Liver (tissue), 9 donors: ENCODE results near the gene PTPRN. TPM values are rescaled to one million over a fixed set of nuclear protein-coding genes. Genes with fewer than 3 reads are reported as not detected.

ENCODE experiments used
- DNase-seq: peaks from one replicate; pipeline ENCODE4 v3.0.0-alpha.2; 2017; ENCODE audit warnings: low spot score
- H3K27ac ChIP-seq, 2 donors: one replicate each; pipeline ENCODE4 v1.7.0; 2013; ENCODE audit warnings: inconsistent platforms in 2 of 2, low read length in 2 of 2, control low read depth in 1 of 2, low read depth in 1 of 2, mild to moderate bottlenecking in 1 of 2
- H3K27me3 ChIP-seq, 4 donors: one replicate each; pipeline versions ENCODE4 v1.6.1 to v1.7.0; 2013; ENCODE audit warnings: low read length in 3 of 4, inconsistent platforms in 1 of 4, mild to moderate bottlenecking in 1 of 4, moderate library complexity in 1 of 4; ENCODE audit not compliant: control insufficient read depth in 4 of 4, insufficient read depth in 4 of 4
- H3K36me3 ChIP-seq, 4 donors: one replicate each; pipeline versions ENCODE4 v1.6.1 to v1.7.0; 2013; ENCODE audit warnings: low read length in 3 of 4, mild to moderate bottlenecking in 3 of 4, low read depth in 1 of 4, moderate library complexity in 1 of 4; ENCODE audit not compliant: control insufficient read depth in 4 of 4, insufficient read depth in 3 of 4
- H3K4me1 ChIP-seq, 4 donors: one replicate each; pipeline versions ENCODE4 v1.6.1 to v1.7.0; 2013; ENCODE audit warnings: low read length in 3 of 4, mild to moderate bottlenecking in 3 of 4, moderate library complexity in 1 of 4; ENCODE audit not compliant: control insufficient read depth in 4 of 4, insufficient read depth in 4 of 4
- H3K4me3 ChIP-seq, 3 donors: one replicate each; pipeline versions ENCODE4 v1.6.1 to v1.7.0; 2013; ENCODE audit warnings: low read length in 3 of 3, control low read depth in 1 of 3, low read depth in 1 of 3, mild to moderate bottlenecking in 1 of 3
- H3K9ac ChIP-seq, 2 donors: one replicate each; pipeline ENCODE4 v1.7.0; 2013; ENCODE audit warnings: low read length in 2 of 2, mild to moderate bottlenecking in 2 of 2, moderate library complexity in 2 of 2, control low read depth in 1 of 2, low read depth in 1 of 2
- H3K9me3 ChIP-seq, 4 donors: one replicate each; pipeline versions ENCODE4 v1.6.1 to v1.7.0; 2013; ENCODE audit warnings: low read length in 3 of 4; ENCODE audit not compliant: control insufficient read depth in 4 of 4
- ATF3 ChIP-seq: IDR thresholded peaks from 2 replicates; pipeline ENCODE4 v1.6.1; 2016; ENCODE audit warnings: antibody characterized with exemption
- CTCF ChIP-seq: fragments of 150-350 bp; IDR thresholded peaks from 2 replicates; pipeline ENCODE4 v1.5.1; 2017; ENCODE audit warnings: improper control_type of control experiment, low read depth, low read length; ENCODE audit not compliant: missing input control
- EGR1 ChIP-seq, 2 donors: IDR thresholded peaks; 2 replicates each; pipeline ENCODE4 v1.6.1; 2016 to 2018; ENCODE audit warnings: antibody characterized with exemption in 2 of 2, low read depth in 2 of 2
- FOXA1 ChIP-seq: IDR thresholded peaks from 2 replicates; pipeline ENCODE4 v1.6.1; 2016; ENCODE audit warnings: antibody characterized with exemption
- FOXA2 ChIP-seq: IDR thresholded peaks from 2 replicates; pipeline ENCODE4 v1.6.1; 2016; ENCODE audit warnings: antibody characterized with exemption
- GABPA ChIP-seq, 2 donors: IDR thresholded peaks in 1 of 2; conservative IDR thresholded peaks in 1 of 2; 2 replicates each; pipeline ENCODE4 v1.6.1; 2016; ENCODE audit warnings: antibody characterized with exemption in 2 of 2, mild to moderate bottlenecking in 1 of 2, moderate library complexity in 1 of 2
- HNF4A ChIP-seq, 2 donors: conservative IDR thresholded peaks; 2 replicates each; pipeline ENCODE4 v1.6.1; 2016; ENCODE audit warnings: antibody characterized with exemption in 2 of 2, mild to moderate bottlenecking in 2 of 2
- HNF4G ChIP-seq: IDR thresholded peaks from 2 replicates; pipeline ENCODE4 v1.6.1; 2016; ENCODE audit warnings: antibody characterized with exemption
- JUND ChIP-seq, 2 donors: IDR thresholded peaks; 2 replicates each; pipeline ENCODE4 v1.6.1; 2016; ENCODE audit warnings: antibody characterized with exemption in 2 of 2
- NR2F2 ChIP-seq: IDR thresholded peaks from 2 replicates; pipeline ENCODE4 v1.6.1; 2016; ENCODE audit warnings: antibody characterized with exemption
- RAD21 ChIP-seq, 2 donors: IDR thresholded peaks; 2 replicates each; pipeline ENCODE4 v1.6.1; 2016; ENCODE audit warnings: antibody characterized with exemption in 2 of 2, mild to moderate bottlenecking in 2 of 2
- REST ChIP-seq: IDR thresholded peaks from 2 replicates; pipeline ENCODE4 v1.6.1; 2016; ENCODE audit warnings: antibody characterized with exemption, mild to moderate bottlenecking
- RXRA ChIP-seq, 2 donors: IDR thresholded peaks; 2 replicates each; pipeline ENCODE4 v1.6.1; 2017 to 2018; ENCODE audit warnings: antibody characterized with exemption in 2 of 2, mild to moderate bottlenecking in 1 of 2
- SP1 ChIP-seq: IDR thresholded peaks from 2 replicates; pipeline ENCODE4 v1.6.1; 2018; ENCODE audit warnings: antibody characterized with exemption, mild to moderate bottlenecking
- TAF1 ChIP-seq: conservative IDR thresholded peaks from 2 replicates; pipeline ENCODE4 v1.6.1; 2016; ENCODE audit warnings: antibody characterized with exemption, mild to moderate bottlenecking
- YY1 ChIP-seq: IDR thresholded peaks from 2 replicates; pipeline ENCODE4 v1.6.1; 2016; ENCODE audit warnings: antibody characterized with exemption, mild to moderate bottlenecking
- ZBTB33 ChIP-seq: IDR thresholded peaks from 2 replicates; pipeline ENCODE4 v1.6.1; 2016; ENCODE audit warnings: antibody characterized with exemption
- WGBS: extraction: QIAGEN DNeasy Blood & Tissue Kit; methylation state at CpG from one replicate; pipeline ENCODE4 v1.1.7; 2013; 5-methylcytosine and 5-hydroxymethylcytosine counted together
- polyA plus RNA-seq, 2 donors: library from polyadenylated mRNA; stranded (reverse) in 1 of 2; unstranded in 1 of 2; fragments of 200-250 nt in 1 of 2; fragments of >200 nt in 1 of 2; fragmentation: Nextera tagmentation in 1 of 2; extraction: Ambion mirVana in 1 of 2; gene quantifications; one replicate each; pipeline versions ENCODE4 v1.2.1 to v1.2.3, GENCODE V29; 2013 to 2015
- total RNA-seq, 2 donors: library from RNA; depleted of rRNA; stranded (reverse); fragments of >200 nt; gene quantifications; one replicate each; pipeline ENCODE4 v1.2.3, GENCODE V29; 2014
- TF ChIP-seq, protein P1 (sequence below): IDR thresholded peaks from 2 replicates; pipeline ENCODE4 v1.6.1; 2016; ENCODE audit warnings: antibody characterized with exemption
- donor health status: healthy.
- donor health status: healthy.
- donor health status: healthy.
- donor health status: healthy.
- donor health status: healthy.

The PTPRN gene
- total and polyA plus RNA-seq, 4 donors: 2.2 TPM; not detected in 3

DNA sequence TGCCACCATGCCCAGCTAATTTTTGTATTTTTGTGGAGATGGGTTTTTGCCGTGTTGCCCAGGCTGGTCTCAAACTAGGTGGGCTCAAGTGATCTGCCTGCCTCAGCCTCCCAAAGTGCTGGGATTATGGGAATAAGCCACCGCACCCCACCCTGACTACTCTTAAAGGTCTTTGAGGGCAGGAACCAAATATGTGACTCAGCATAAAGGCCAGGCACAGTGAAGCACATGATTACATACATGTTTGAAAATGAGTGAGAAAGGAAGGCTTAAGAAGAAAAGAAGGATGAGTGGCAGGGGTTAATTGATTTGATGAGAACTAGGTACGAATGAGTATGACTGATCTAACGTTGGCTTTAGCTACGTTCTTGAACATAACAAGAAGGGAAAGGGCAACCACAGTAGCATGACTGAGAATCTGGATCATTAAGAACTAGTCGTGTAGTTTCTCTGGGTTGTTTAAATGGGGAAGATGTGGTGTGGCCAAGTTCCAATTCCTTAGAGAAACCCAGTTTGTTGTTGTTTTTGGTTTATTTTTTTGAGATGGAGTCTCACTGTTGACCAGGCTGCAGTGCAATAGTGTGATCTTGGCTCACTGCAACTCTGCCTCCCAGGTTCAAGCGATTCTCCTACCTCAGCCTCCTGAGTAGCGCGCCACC is 16.6 kb upstream of the PTPRN start:
- no peak for DNase-seq
- Histone ChIP-seq H3K9me3 (no peaks in the 10 kb centered on the region), H3K4me3 (no peak overlapping the region), H3K27me3 (peaks cover 0 to 9% (median 0%) of the 10 kb centered on the region in 4 donors), H3K9ac (no peak overlapping the region), H3K27ac (no peak overlapping the region), H3K36me3 (no peaks in the 10 kb centered on the region), H3K4me1 (no peaks in the 10 kb centered on the region)
- TF ChIP-seq ATF3 (no peak), REST (no peak), FOXA1 (no peak), EGR1 (IDR thresholded peaks at IDR 0.05; ENCODE audit: low read depth in 2 of 2) (no peak), NR2F2 (no peak), JUND (IDR thresholded peaks at IDR 0.05) (no peak), CTCF (no peak), SP1 (no peak), RAD21 (IDR thresholded peaks at IDR 0.05) (no peak), HNF4A (conservative IDR thresholded peaks at IDR 0.05) (no peak), RXRA (IDR thresholded peaks at IDR 0.05) (no peak), YY1 (no peak), HNF4G (no peak), FOXA2 (no peak), TAF1 (no peak), GABPA (IDR thresholded peaks at IDR 0.05 in 1 of 2, conservative IDR thresholded peaks at IDR 0.05 in 1 of 2) (no peak), ZBTB33 (no peak)
- TF ChIP-seq, protein P1, sequence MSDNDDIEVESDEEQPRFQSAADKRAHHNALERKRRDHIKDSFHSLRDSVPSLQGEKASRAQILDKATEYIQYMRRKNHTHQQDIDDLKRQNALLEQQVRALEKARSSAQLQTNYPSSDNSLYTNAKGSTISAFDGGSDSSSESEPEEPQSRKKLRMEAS: no peak
- 68% methylated on average over 9 of the region's 9 CpGs for WGBS
